ENCODE results near the gene UPF1.

UPF1 gene

GRCh38 chr19:18859676-18860301 is 28.0 kb downstream of the UPF1 start:
- DNase-seq, result no peak

GRCh38 chr19:18860302-18860700 is 28.5 kb downstream of the UPF1 start:
- no peak for DNase-seq

GRCh38 chr19:18860725-18861124 is 29.0 kb downstream of the UPF1 start:
- DNase-seq, result no peak

- no peak for DNase-seq
Measured at GRCh38 chr19:18861235-18861634, 29.5 kb downstream of the UPF1 start.

- no peak for DNase-seq
Measured at GRCh38 chr19:18861917-18862316, 30.2 kb downstream of the UPF1 start.

GRCh38 chr19:18862976-18863842 is 31.4 kb downstream of the UPF1 start:
- no peak for DNase-seq

- DNase-seq, result no peak
Measured at GRCh38 chr19:18863843-18864362, 32.1 kb downstream of the UPF1 start.

GRCh38 chr19:18865106-18865972 is 33.6 kb downstream of the UPF1 start:
- DNase-seq, result no peak

GRCh38 chr19:18865973-18866799 is 34.4 kb downstream of the UPF1 start:
- DNase-seq, result peak in 1 of 2 experiments; percentile 14

- DNase-seq, result no peak
Measured at GRCh38 chr19:18866800-18867123, 35.0 kb downstream of the UPF1 start.

- no peak for DNase-seq
Measured at GRCh38 chr19:18867199-18867598, 35.4 kb downstream of the UPF1 start.

- DNase-seq, result no peak
Measured at GRCh38 chr19:18867751-18868150, 36.0 kb downstream of the UPF1 start.

- no peak for DNase-seq
Measured at GRCh38 chr19:18868380-18869022, 36.7 kb downstream of the UPF1 start.

- no peak for DNase-seq
Measured at GRCh38 chr19:18869023-18869618, 37.4 kb downstream of the UPF1 start.

- DNase-seq, result no peak
Measured at GRCh38 chr19:18869781-18870530, 38.2 kb downstream of the UPF1 start.

GRCh38 chr19:18870531-18871172 is 38.9 kb downstream of the UPF1 start:
- no peak for DNase-seq

GRCh38 chr19:18871543-18871942 is 39.8 kb downstream of the UPF1 start:
- DNase-seq, result no peak

GRCh38 chr19:18875726-18876125 is 44.0 kb downstream of the UPF1 start:
- no peak for DNase-seq

GRCh38 chr19:18876865-18877264 is 45.1 kb downstream of the UPF1 start:
- no peak for DNase-seq

Data from SW 1271 (cell line).